ENCODE results near the gene ARHGAP25.

GRCh38 chr2:68722712-68723111, 11.9 kb upstream of the ARHGAP25 start:
- TF ChIP-seq POLR2A (IDR thresholded peaks at IDR 0.05): no peak
- no peak for TF ChIP-seq POLR2AphosphoS5 (IDR thresholded peaks at IDR 0.05)
- no peak for TF ChIP-seq CTCF (IDR thresholded peaks at IDR 0.05)
